HL-60/S4 treated with retinoic acid at 250 ng/mL for 4 days and 3 days (cell line): ENCODE data around the gene SOX10.
"Not testable (repeated sequence)": the region's sequence is repeated elsewhere in the genome, so short reads cannot be mapped to it uniquely, and the experiment has no call there.

Experiments
- in situ Hi-C: fragments of 300-500 bp; cut with MboI; formaldehyde crosslinking; loops from 2 replicates; pipeline ENCODE4 v1.7.0; 2022; ENCODE audit warnings: low sequenced_read_pairs

Gene SOX10

GRCh38 chr22:37989146-37990045 is 5.0 kb upstream of the SOX10 start:
- in situ Hi-C loops, result no loop called here

- in situ Hi-C loops, result no loop called here
These were observed 2.0 kb upstream of the SOX10 start for GRCh38 chr22:37986371-37986770.

GRCh38 chr22:37985751-37986281 is 1.5 kb upstream of the SOX10 start:
- in situ Hi-C loops, result no loop called here

- in situ Hi-C loops, result no loop called here
These were observed 763 bp upstream of the SOX10 start for GRCh38 chr22:37985050-37985585.

GRCh38 chr22:37982938-37983859 is 1.2 kb downstream of the SOX10 start:
- in situ Hi-C loops, result no loop called here

GRCh38 chr22:37982151-37982785 is 2.1 kb downstream of the SOX10 start:
- in situ Hi-C loops, result no loop called here

- in situ Hi-C loops, result no loop called here
These were observed 2.9 kb downstream of the SOX10 start for GRCh38 chr22:37981282-37982011.

- in situ Hi-C loops, result no loop called here
These were observed 4.6 kb downstream of the SOX10 start for GRCh38 chr22:37979782-37980181.

GRCh38 chr22:37976547-37976946 is 7.8 kb downstream of the SOX10 start:
- in situ Hi-C loops, result no loop called here

- in situ Hi-C loops, result not testable (repeated sequence)
These were observed 8.3 kb downstream of the SOX10 start for GRCh38 chr22:37976022-37976421.

GRCh38 chr22:37975153-37975552 is 9.2 kb downstream of the SOX10 start:
- in situ Hi-C loops, result no loop called here

- in situ Hi-C loops, result no loop called here
These were observed 10.8 kb downstream of the SOX10 start for GRCh38 chr22:37973271-37974170.

- in situ Hi-C loops, result no loop called here
These were observed 11.8 kb downstream of the SOX10 start for GRCh38 chr22:37972527-37972926.

GRCh38 chr22:37971475-37972434 is 12.6 kb downstream of the SOX10 start:
- in situ Hi-C loops, result no loop called here

- in situ Hi-C loops, result no loop called here
These were observed 13.5 kb downstream of the SOX10 start for GRCh38 chr22:37970864-37971263.

GRCh38 chr22:37968452-37969251 is 15.7 kb downstream of the SOX10 start:
- in situ Hi-C loops, result no loop called here
